Measurements from ENCODE around the gene BCO2.

Gene BCO2

DNA sequence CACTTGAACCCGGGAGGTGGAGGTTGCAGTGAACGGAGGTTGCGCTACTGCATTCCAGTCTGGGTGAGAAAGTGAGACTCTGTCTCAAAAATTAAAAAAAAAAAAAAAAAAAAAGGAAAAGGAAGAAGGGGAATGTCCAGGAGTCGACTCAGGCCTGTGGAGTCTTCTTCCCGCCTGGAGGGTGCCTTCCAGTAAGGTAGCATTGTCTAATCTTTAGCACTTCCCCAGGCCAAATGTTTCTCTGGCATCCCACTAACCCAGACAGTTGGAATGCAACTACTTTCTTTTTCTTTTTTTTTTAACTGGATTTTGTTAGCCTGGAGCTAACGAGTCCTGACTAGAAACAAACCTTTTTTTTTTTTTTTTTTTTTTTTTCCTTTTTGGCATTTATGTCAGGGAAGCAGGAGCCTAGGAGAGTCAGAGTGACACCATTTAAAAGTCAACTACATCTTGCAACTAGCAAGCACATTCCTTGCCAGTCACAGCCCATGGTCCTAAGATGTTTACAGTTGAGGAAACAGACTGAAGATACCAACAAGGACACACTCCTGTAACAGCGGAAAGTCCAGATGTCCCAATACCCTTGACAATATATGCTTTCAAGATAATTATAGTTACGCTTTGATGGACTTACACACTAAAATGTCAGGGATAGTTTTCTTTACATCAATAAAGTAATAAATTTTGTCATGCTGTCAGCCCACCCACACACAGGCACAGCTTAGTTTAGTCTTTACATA, 74.7 kb downstream of the BCO2 start:
- no peak for DNase-seq (ENCODE audit: low read depth)

DNA sequence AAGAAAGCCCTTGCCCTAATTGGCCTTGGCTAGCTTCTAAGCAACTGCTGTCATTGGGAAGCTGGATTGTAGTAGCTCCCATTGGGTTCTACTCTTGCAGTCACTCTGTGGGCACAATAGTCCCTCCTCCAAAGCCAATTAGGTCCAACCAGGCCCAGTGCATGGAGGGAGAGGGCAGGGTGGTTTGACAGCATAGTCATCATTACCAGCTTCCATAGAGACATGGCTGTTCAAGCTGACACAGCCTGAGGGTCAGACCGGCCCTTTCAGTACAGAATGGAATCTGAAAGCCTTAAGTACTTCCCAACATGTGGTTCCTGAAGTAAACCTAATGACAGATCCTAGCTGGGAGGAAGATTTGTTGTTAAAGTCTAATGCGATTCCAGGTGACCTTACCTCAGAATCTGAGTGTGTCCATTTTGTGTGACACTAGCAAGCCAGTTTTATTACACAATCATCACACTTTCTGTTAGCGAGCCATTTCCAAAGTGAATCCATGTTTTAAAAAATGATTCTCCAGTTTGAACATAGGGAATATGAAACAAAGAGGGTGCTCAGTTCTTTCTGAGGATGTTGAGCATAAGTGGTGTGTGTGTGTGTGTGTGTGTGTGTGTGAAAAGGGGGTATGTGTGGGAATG, 78.4 kb downstream of the BCO2 start:
- no peak for DNase-seq (ENCODE audit: low read depth)

DNA sequence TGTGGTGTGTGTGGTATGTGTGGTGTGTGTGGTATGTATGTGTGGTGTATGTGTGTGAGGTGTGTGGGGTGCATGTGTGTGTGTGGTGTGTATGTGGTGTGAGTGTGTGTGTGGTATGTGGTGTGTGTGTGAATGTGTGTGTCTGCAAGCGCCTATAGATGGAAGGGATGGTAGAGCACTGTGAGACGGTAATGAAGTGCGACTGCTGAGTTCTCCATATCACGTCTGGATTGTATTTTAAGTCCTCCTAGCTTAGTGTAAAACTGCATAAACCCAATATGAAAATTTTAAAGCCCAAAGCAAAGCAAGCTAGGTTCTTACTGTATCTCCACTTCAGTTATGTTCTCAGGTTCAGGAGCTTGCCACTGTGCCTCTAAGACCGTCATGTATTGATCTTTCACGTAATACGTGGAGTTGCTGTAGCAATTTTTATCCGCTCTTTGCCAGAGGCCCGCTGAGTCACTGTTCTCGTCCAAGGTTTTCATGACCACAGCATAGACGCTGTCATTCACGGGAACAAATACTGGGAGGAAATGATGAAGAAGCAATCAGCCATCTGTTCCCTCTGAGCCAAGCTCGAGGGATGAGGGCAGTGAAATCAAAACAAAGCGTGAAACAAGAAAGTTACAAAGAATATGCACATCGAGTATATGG, 79.9 kb downstream of the BCO2 start:
- DNase-seq (ENCODE audit: low read depth) = no peak

DNA sequence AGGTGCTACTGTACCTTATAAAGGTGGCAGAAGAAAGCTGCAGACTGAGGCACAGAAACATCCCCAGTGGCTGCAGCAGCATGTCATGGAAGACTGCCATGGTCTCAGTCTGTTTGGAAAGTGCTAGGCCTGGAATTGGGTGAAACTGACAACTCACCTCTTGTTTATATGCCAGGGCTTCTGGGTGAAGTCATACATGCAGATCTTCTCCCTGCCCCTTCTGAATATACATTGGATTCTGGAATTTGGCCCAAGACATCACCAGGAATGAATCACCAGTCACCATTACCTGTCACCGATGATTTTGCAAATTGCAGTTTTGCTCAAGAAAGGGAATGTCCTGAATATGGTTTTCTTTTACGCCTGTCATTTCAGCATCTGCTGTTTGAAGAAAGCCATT, 85.2 kb downstream of the BCO2 start, which contains the start of gene PLET1:
PLET1 (minus strand) TSS at position 371 of the 400 bp plus-strand sequence; CDS start at position 100, 271 bp downstream.
- DNase-seq (ENCODE audit: low read depth) = no peak

DNA sequence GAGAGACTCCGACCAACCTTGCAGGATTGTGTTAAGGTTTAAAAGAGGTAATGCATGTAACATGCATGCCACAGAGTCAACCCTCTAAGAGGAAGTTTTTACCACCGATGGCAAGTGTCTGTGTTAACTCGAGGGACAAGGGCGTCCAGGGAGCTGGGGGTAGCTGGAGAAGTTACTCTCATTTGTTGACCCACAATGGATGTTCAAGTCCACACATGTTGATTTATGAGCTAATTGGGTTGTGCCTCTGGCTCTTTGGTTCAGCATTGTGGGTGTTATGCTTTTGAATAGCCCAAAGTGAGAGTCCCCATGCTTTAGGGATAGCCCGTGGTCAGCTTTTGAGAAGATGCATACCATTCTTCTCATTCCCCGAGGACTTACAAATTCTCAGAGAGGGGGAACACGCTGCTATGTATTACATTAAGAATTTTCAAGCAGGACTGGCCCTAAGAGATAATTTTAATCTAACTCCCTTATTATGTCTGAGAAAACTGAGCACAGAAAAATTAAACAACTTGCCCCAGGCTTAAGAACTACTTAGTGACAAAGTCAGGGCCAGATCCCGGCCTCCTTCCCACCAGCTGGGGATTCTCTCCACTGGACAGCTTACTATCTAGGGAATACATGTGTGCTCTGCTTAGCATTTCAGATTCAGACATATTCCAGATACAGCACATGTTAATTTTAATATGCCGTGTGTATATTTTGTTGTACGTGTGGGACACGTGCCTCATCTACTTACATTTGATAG, 90.5 kb downstream of the BCO2 start:
- DNase-seq (ENCODE audit: low read depth) = no peak

DNA sequence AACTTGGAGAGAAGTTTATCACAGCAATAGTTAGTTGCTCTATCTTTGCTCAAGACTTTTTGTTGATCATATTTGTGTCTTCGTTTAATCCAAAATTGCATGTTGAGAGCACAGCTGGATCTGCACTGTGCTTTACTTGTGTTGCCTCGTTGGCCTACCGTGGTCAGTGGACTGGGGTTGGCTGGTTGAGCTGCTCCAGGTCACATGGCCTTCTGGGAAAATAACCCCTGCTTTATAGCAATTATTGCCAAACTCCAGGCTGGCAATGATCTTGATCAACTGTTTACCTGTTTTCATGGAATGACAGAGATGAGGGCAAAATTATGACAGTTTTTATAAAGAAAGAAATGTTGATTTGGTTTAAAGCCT, 91.1 kb downstream of the BCO2 start:
- no peak for DNase-seq (ENCODE audit: low read depth)

DNA sequence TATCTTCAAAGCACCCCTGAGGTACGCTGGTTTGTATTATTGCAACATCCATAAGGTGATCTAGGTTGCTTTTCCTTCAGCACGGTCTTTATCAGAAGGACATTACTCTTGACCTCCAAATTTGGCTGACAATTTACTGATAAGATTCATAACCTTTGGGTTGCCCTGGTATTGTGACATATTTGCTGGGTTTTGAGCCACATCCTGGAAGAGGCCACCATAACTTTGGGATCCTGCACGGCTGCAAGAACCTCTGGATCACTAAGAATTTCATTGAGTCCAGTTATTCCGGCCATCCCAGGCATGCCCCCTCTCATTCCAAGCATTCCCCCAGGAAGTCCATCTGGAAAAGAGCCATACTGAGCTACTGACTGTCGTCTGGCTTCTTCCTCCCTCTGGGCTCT, 91.9 kb downstream of the BCO2 start:
- no peak for DNase-seq (ENCODE audit: low read depth)

DNA sequence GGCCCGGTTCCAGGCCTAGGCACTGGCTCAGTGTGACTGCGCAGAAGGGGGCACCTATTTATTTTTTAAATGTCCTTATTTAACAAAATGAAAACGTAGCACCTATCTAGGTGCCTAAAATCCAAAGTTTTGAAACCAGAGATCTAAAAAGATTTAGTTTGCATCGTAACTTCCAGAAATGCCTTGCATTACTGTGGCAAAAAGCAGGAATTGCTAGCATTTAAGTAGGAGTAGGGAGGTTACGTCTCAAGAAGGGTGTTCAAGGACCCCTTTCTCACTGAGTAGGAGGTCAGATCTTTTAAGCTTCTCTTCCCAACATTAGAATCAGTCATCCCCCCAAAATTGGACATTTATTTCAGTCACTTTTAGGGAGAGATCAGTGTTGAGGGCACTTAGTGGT, 93.1 kb downstream of the BCO2 start:
- DNase-seq (ENCODE audit: low read depth) = no peak
